Astrocyte (in vitro differentiated cells and primary cell): ENCODE data around the gene FRMD5. TPM values are rescaled to one million over a fixed set of nuclear protein-coding genes. Genes with fewer than 3 reads are reported as not detected.

Experiments used
- DNase-seq: peaks from one replicate; pipeline ENCODE4 v3.0.0-alpha.2; 2010; ENCODE audit warnings: low read depth
- FAIRE-seq: peaks from 2 replicates; lab custom pipeline; 2011; peaks lifted over from hg19 to GRCh38; lab: Jason Lieb, UNC
- H2AFZ ChIP-seq: 2 replicates; pipeline ENCODE4 v1.6.0; 2012; ENCODE audit warnings: low read depth, low read length, inconsistent platforms
- H3K27ac ChIP-seq: 2 replicates; pipeline ENCODE4 v1.5.1; 2011; ENCODE audit warnings: low read depth, low read length, inconsistent platforms
- H3K27me3 ChIP-seq: 2 replicates; pipeline ENCODE4 v1.6.0; 2011; ENCODE audit warnings: low read length, inconsistent platforms; ENCODE audit not compliant: insufficient read depth
- H3K36me3 ChIP-seq: 2 replicates; pipeline ENCODE4 v1.5.1; 2011; ENCODE audit warnings: low read length, inconsistent platforms; ENCODE audit not compliant: insufficient read depth
- H3K4me1 ChIP-seq: 2 replicates; pipeline ENCODE4 v1.5.1; 2011; ENCODE audit warnings: low read length, inconsistent platforms; ENCODE audit not compliant: insufficient read depth
- H3K4me2 ChIP-seq: 2 replicates; pipeline ENCODE4 v1.6.0; 2012; ENCODE audit warnings: low read length, inconsistent platforms
- H3K4me3 ChIP-seq: 2 replicates; pipeline ENCODE4 v1.5.1; 2011; ENCODE audit warnings: low read depth, mild to moderate bottlenecking, low read length, inconsistent platforms; ENCODE audit not compliant: insufficient read depth
- H3K79me2 ChIP-seq: 2 replicates; pipeline ENCODE4 v1.6.0; 2012; ENCODE audit warnings: mild to moderate bottlenecking, low read length, inconsistent platforms; ENCODE audit not compliant: insufficient read depth
- H3K9ac ChIP-seq: 2 replicates; pipeline ENCODE4 v1.6.0; 2012; ENCODE audit warnings: mild to moderate bottlenecking, low read length, inconsistent platforms
- H3K9me3 ChIP-seq: 2 replicates; pipeline ENCODE4 v1.5.1; 2012; ENCODE audit warnings: low read depth, mild to moderate bottlenecking, low read length, inconsistent platforms; ENCODE audit not compliant: insufficient read depth
- H4K20me1 ChIP-seq: 2 replicates; pipeline ENCODE4 v1.6.0; 2012; ENCODE audit warnings: low read length, inconsistent platforms; ENCODE audit not compliant: insufficient read depth
- H3K27ac Mint-ChIP-seq: one replicate; pipeline ENCODE4 v1.8.0; 2021; ENCODE audit warnings: mild to moderate bottlenecking, mixed read lengths; ENCODE audit not compliant: unreplicated experiment
- H3K27me3 Mint-ChIP-seq: one replicate; pipeline ENCODE4 v1.8.0; 2021; ENCODE audit warnings: low read depth, mixed read lengths; ENCODE audit not compliant: unreplicated experiment
- H3K36me3 Mint-ChIP-seq: one replicate; pipeline ENCODE4 v1.8.0; 2021; ENCODE audit warnings: low read depth, mixed read lengths; ENCODE audit not compliant: unreplicated experiment
- H3K4me1 Mint-ChIP-seq: one replicate; pipeline ENCODE4 v1.8.0; 2021; ENCODE audit warnings: low read depth, mixed read lengths; ENCODE audit not compliant: unreplicated experiment
- H3K4me3 Mint-ChIP-seq: one replicate; pipeline ENCODE4 v1.8.0; 2021; ENCODE audit warnings: mild to moderate bottlenecking, moderate library complexity, mixed read lengths; ENCODE audit not compliant: unreplicated experiment
- H3K9me3 Mint-ChIP-seq: one replicate; pipeline ENCODE4 v1.8.0; 2021; ENCODE audit warnings: mild to moderate bottlenecking, mixed read lengths; ENCODE audit not compliant: unreplicated experiment
- EZH2 ChIP-seq: IDR thresholded peaks from 2 replicates; pipeline ENCODE4 v1.6.1; 2012; ENCODE audit warnings: mild to moderate bottlenecking, low read length, inconsistent platforms; ENCODE audit not compliant: insufficient read depth
- total RNA-seq: library from RNA; stranded (reverse); gene quantifications from 2 replicates; pipeline ENCODE4 v1.2.1, GENCODE V29; 2021
- TF ChIP-seq, protein P1 (sequence below): IDR thresholded peaks from 2 replicates; pipeline ENCODE4 v1.5.1; 2011; ENCODE audit warnings: low read depth, mild to moderate bottlenecking, inconsistent platforms, low read length, moderate library complexity; ENCODE audit not compliant: insufficient read depth

FRMD5 gene
- total RNA-seq, 1 donor from 2014 or later: 19.6 TPM

DNA sequence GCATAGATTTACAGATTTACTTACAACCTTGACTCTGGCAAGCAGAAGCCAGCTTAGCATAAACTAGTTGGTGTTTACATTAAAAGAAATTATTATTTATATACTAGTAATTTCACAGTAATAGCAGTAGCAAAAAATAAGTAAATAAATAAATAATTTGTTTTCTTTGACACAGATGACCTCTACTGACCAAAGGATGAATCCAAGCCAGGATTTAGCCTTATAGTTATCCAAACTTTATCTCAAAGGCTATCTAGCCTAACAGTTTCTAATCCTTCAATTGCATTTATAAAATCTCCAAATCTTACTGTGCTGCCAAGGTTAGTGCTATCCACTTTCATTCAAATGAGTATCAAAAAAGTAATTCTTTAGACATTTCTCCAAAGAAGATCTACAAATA is 64.3 kb downstream of the FRMD5 start:
- no peak overlapping the region for H3K27ac Mint-ChIP-seq
- Histone ChIP-seq H3K4me2 (no peak overlapping the region), H3K36me3 (no peaks in the 10 kb centered on the region), H3K4me1 (no peaks in the 10 kb centered on the region), H3K9me3 (no peaks in the 10 kb centered on the region), H3K4me3 (no peak overlapping the region), H3K27ac (no peak overlapping the region), H3K79me2 (peaks cover 87% of the 10 kb centered on the region), H3K27me3 (no peaks in the 10 kb centered on the region), H3K9ac (no peak overlapping the region), H2AFZ (no peak overlapping the region), H4K20me1 (peaks cover 43% of the 10 kb centered on the region)
- FAIRE-seq (no peak), DNase-seq (no peak)
- no peaks in the 10 kb centered on the region for H3K27me3 Mint-ChIP-seq
- no peaks in the 10 kb centered on the region for H3K9me3 Mint-ChIP-seq
- no peak overlapping the region for H3K4me3 Mint-ChIP-seq
- H3K36me3 Mint-ChIP-seq: no peaks in the 10 kb centered on the region
- TF ChIP-seq EZH2: no peak
- TF ChIP-seq, protein P1, sequence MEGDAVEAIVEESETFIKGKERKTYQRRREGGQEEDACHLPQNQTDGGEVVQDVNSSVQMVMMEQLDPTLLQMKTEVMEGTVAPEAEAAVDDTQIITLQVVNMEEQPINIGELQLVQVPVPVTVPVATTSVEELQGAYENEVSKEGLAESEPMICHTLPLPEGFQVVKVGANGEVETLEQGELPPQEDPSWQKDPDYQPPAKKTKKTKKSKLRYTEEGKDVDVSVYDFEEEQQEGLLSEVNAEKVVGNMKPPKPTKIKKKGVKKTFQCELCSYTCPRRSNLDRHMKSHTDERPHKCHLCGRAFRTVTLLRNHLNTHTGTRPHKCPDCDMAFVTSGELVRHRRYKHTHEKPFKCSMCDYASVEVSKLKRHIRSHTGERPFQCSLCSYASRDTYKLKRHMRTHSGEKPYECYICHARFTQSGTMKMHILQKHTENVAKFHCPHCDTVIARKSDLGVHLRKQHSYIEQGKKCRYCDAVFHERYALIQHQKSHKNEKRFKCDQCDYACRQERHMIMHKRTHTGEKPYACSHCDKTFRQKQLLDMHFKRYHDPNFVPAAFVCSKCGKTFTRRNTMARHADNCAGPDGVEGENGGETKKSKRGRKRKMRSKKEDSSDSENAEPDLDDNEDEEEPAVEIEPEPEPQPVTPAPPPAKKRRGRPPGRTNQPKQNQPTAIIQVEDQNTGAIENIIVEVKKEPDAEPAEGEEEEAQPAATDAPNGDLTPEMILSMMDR: no peak
- peaks cover 4% of the 10 kb centered on the region for H3K4me1 Mint-ChIP-seq

DNA sequence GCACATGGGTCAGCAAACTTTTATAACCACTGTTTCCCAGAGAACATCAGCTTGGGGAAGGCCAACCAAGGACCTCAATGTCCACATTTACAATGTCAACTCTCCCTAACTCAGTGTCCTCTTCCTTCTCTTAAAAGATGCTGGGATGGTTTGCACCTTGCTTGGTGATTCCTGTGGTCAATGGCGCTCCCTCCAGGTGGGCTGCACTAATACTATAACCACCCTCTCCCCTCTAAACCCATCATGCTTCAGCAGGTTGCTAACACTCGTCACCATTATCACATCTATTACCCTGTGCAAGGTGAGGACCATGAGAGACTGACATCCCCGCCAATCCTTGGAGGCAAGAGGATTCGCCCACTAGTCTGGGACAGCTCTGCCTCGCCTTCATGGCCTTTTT is 65.2 kb downstream of the FRMD5 start:
- H3K4me3 Mint-ChIP-seq: no peak overlapping the region
- peaks cover 40% of the 10 kb centered on the region for H4K20me1 ChIP-seq
- no peak overlapping the region for H3K4me3 ChIP-seq
- no peaks in the 10 kb centered on the region for H3K36me3 Mint-ChIP-seq
- H3K27me3 ChIP-seq: no peaks in the 10 kb centered on the region
- no peak overlapping the region for H3K9ac ChIP-seq
- H3K27ac Mint-ChIP-seq: no peak overlapping the region
- H3K9me3 ChIP-seq: no peaks in the 10 kb centered on the region
- TF ChIP-seq, protein P1: no peak
- no peak for TF ChIP-seq EZH2
- no peak overlapping the region for H3K4me2 ChIP-seq
- peaks cover 87% of the 10 kb centered on the region for H3K79me2 ChIP-seq
- no peaks in the 10 kb centered on the region for H3K36me3 ChIP-seq
- peaks cover 3% of the 10 kb centered on the region for H3K4me1 Mint-ChIP-seq
- DNase-seq (no peak), FAIRE-seq (no peak)
- no peaks in the 10 kb centered on the region for H3K27me3 Mint-ChIP-seq
- H3K4me1 ChIP-seq: no peaks in the 10 kb centered on the region
- no peak overlapping the region for H2AFZ ChIP-seq
- H3K27ac ChIP-seq: no peak overlapping the region
- no peaks in the 10 kb centered on the region for H3K9me3 Mint-ChIP-seq

DNA sequence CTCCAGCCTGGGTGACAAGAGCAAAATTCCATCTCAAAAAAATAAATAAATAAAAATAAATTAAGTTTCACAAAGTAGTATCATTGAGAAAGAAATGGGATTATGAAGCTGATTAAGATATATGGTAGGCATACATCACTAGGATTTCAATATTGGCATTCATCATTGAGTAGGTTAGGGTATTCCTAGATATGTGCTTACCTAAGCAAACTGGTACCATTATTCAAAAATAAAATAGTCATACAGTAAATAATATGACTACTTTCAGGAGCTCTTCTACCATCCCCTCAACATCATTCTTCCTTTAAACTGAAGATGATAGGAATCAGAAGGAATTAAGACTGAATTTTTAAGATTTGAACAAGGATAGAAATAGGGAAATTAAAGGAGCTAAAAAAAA is 66.6 kb downstream of the FRMD5 start:
- Histone ChIP-seq H2AFZ (no peak overlapping the region), H3K27ac (no peak overlapping the region), H3K27me3 (no peaks in the 10 kb centered on the region), H4K20me1 (peaks cover 35% of the 10 kb centered on the region), H3K9me3 (no peaks in the 10 kb centered on the region), H3K36me3 (no peaks in the 10 kb centered on the region), H3K4me3 (no peak overlapping the region), H3K4me1 (no peaks in the 10 kb centered on the region), H3K79me2 (peaks cover 82% of the 10 kb centered on the region), H3K4me2 (no peak overlapping the region), H3K9ac (no peak overlapping the region)
- TF ChIP-seq, protein P1: no peak
- no peak for TF ChIP-seq EZH2
- no peak overlapping the region for H3K27ac Mint-ChIP-seq
- no peaks in the 10 kb centered on the region for H3K27me3 Mint-ChIP-seq
- no peaks in the 10 kb centered on the region for H3K36me3 Mint-ChIP-seq
- DNase-seq (no peak), FAIRE-seq (no peak)
- H3K4me1 Mint-ChIP-seq: no peaks in the 10 kb centered on the region
- H3K4me3 Mint-ChIP-seq: no peak overlapping the region
- no peaks in the 10 kb centered on the region for H3K9me3 Mint-ChIP-seq
